Stimulated activated naive CD8-positive, alpha-beta T cell treated with anti-CD3 and anti-CD28 coated beads, Interleukin-15, Interleukin-2, amounts not matched to agents 100 U/mL and 50 U/mL, for 24 hours (primary cell): Measurements from ENCODE around the gene PPP2R2D.

Source experiments
- ATAC-seq: fragments of 150-1000 bp; cut with Tn5 transposase; one replicate; pipeline ENCODE4 v1.10.0; 2021
- DNase-seq: peaks from one replicate; pipeline ENCODE4 v3.0.0; 2021

PPP2R2D gene

DNA sequence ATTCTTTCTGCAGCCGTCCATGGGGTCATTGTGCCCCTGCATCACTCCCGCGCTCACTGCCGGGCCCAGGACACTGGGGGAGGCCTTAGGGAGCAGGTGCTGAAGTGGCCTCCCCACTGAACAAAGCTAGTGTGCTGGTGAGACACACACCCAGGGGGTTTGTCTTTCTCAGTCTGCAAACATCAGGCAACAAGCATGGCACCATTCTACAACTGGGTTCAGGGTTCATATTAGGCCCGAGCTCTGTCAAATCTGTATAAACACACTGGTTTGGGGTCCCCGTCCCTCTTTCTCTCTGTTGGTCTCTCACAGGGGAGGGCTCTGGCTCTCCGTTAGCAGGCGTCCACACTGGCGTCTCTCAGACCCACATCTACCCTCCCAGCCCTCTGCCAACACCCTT, 11.1 kb upstream of the PPP2R2D start:
- no peak for DNase-seq
- ATAC-seq: no peak

DNA sequence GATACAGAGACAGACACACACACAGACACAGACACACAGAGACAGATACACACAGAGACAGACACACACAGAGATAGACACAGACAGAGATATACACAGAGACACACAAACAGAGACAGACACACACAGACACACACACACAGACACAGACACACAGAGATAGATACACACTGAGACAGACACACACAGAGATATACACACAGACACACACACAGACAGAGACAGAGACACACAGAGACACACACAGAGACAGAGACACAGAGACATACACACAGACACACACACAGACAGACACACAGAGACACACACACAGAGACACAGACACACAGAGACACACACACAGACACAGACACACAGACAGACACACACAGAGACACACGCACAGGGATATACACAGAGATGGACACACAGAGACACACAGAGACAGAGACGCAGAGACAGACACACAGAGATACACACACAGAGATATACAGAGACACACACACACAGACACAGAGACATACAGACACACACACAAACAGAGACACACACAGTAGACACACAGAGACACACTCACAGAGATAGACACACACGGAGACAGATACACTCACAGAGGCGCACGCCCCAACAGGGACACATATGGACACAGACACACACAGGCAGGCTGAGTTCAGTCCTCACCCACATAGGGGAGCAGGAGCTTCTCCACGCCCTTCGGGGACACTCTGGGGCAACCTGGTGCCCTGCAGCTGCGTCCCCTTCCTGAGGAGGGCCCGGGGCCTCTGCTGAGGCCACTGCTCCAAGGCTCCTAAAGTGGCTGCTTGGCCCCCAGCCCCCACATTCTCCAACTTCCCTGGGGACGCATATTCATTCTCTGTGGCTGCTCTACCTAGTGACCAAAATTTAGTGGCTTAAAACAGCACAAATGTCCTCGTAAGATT, 10.3 kb upstream of the PPP2R2D start:
- no peak for ATAC-seq
- DNase-seq: no peak

GRCh38 chr10:131891196-131891928, 9.4 kb upstream of the PPP2R2D start:
- peak; percentile 23 for ATAC-seq
- no peak for DNase-seq

DNA sequence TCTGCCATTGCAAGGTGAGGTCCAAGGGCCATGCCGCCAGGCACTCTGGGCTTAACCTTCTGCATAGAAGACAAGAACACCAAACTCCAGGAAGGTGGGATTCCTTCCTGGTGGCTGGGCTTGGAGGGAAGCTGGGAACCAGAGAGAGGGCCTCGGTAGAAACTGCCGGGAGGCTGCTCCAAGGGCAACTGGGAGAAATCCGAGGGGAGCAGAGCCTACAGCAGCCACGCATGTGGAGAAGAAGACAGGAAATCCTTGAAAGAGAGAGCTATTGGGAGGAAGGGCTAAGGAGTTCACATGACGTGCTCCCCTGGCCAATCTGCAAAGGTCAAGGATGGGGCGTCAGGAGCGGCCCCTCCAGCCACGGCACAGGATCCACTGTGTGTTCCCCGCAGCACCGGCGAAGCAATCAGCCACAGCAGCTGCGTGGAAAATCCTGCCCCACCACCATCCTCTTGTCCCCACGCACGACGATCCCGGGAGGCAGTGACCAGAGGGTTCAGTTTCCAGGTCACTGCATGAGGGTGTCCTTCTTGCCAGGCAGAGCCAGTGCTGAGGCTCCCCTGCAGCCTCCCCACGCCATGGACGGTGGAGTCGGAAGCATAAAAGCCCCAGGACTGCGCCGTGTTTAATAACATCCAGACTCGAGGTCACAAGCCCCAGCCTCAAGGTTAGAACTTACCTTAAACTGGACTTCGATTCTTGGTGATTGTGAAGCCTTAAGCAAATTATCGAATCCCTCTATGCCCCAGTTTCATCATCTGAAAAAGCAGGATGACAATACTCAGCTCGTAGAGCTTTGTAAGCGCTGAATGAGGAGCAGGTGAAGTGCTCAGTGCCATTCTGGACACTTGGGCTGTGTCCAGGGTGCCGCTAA, 8.6 kb upstream of the PPP2R2D start:
- DNase-seq: no peak
- ATAC-seq: no peak

DNA sequence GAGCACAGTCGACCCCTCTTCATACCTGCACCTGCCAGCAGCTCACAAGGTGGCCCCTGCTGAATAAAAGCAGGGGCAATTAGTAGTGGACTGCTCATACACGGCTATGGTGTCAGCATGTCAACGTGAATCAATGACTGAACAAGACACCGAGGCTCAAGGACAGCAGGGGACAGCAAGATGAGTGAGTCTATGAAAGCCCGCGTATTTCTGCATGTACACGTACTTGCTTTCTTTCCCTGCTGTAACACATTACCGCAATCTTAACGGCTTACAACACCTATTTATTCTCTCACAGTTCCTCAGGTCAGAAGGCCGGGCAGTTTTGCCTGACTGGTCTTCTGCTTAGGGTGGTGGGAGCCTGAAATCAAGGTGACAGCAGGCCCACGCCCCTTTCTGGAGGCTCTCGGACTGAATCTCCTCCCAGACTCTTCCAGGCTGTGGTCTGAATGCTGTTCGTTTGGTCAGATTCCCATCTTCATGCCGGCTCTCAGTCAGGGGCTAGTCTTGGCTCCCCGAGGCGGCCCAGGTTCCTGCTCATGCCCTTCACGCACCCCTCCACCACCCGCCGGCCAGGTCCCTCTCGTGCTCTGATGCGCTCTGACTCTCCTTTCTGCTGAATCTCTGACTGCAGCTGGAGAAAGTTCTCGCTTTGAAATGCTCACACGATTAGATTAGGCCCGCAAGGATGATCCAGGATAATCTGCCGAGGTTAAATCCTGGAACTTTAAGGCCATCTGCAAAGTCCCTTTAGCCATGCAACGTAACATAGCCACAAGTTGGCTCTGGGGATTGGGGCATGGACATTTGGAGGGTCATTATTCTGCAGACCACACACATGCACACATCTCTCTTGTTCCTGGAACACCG, 7.8 kb upstream of the PPP2R2D start:
- DNase-seq (no peak), ATAC-seq (no peak)

- DNase-seq: no peak
Observed at GRCh38 chr10:131895116-131895515, 5.7 kb upstream of the PPP2R2D start.

DNA sequence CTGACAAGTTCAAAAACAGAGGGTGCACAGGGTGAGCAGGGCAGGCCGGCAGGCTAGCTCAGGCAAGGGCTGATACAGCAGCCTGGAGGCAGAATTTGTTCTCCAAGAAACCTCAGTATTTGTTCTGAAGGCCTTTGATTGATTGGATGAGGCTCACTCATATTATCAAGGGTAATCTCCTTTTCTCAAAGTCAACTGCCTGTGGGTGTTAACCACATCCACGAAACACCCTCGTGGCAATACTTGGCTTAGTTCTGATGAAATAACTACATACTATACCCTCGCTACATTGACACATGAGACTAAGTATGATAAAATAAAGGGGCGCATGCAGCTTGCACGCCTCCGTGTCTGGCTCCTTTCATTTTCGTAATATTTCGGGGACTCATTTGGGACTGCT, 4.4 kb upstream of the PPP2R2D start:
- no peak for ATAC-seq
- DNase-seq: no peak

More at GRCh38 chr10:131895116-131895515, 5.7 kb upstream of the PPP2R2D start:
- no peak for ATAC-seq

- no peak for ATAC-seq
- no peak for DNase-seq
Observed at GRCh38 chr10:131897297-131897899, 3.4 kb upstream of the PPP2R2D start.

DNA sequence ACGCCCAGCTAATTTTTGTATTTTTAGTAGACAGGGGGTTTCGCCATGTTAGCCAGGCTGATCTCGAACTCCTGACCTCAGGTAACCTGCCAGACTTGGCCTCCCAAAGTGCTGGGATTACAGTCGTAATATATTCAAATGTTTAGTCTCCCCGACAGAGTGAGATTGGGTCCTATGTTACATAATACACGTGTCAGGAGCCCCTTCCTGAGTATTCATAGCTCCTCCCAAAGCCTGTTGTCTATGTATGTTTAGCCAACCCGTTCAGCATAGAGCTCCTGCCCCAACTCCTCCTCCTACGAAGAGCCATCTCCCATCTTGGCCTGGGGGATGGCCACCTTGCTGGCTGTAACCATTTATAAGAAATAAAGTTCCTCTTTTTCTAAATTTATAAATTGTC, 2.7 kb upstream of the PPP2R2D start:
- DNase-seq (no peak), ATAC-seq (no peak)

DNA sequence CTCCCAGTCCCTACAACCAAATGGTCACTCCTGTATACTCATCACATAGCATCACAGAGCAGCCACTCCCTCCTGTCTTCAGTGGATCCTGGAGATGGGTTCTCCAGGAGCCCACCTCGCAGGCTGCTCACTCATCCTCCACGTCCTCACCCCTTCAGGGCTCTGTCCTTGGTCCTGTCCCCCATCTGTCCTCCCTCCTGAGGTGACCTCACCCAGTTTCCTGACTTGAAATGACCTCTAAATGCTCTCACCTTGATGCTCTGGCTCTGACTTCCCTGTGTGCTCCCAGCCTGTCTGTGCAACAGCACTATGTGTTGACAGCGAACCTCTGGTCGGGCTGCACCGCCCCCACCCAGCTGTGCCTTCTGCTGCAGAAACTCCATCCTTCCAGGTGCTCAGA, 2.1 kb upstream of the PPP2R2D start:
- no peak for ATAC-seq
- DNase-seq: no peak

- ATAC-seq (no peak), DNase-seq (no peak)
Observed at GRCh38 chr10:131899116-131899690, 1.6 kb upstream of the PPP2R2D start.

- ATAC-seq (no peak), DNase-seq (no peak)
Observed at GRCh38 chr10:131899695-131900349, 986 bp upstream of the PPP2R2D start.

GRCh38 chr10:131901181-131901829, 497 bp downstream of the PPP2R2D start:
- ATAC-seq: peak; percentile 24
- DNase-seq: peak; percentile 59

DNA sequence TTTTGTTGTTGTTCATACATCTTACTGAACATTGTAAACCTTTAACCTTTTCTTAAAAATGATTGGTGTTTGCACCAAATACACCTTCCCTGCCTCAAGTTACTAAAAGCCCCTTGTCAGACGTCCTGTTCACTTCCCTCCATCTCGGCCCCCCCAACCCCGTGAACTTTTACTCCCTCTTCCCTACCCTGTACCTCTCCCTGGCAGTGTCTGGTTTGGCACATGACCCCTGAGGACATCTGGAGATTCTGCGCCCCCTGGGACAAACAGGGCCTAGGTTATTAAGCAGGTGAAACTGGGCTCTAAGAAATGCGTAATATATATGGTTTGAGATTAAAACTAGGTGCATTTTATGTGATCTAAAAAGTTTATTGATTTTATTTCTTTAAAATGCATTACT, 1.4 kb downstream of the PPP2R2D start:
- no peak for DNase-seq
- no peak for ATAC-seq

DNA sequence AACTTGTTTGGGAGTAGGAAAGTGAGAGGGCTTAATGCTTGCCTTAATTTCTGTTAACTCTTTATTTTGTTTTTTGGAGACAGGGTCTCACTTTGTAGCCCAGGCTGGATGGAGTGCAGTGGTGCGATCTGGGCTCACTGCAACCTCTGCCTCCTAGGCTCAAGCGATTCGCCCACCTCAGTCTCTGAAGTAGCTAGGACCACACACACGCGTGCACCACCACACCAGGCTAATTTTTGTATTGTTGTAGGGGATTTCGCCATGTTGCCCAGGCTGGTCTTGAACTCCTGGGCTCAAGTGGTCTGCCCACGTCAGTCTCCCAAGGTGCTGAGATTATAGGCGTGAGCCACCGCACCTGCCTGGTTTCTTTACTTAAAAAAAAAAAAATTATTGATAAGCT, 1.9 kb downstream of the PPP2R2D start:
- ATAC-seq (no peak), DNase-seq (no peak)

DNA sequence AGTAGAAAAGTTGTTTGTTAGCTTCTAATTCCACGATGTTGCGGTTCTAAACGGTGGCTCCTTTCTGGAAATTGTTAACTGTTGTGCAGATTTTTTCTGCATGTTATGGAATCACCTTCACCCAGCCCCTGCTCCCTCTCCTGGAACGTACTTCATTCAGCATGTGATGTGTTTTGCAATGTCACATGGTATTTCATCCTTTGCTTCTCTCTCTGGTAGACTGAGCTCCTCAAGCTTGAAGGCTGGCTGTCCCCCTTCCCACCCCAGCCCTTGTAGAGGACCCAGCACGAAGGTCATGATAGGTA, 4.4 kb downstream of the PPP2R2D start:
- ATAC-seq: no peak
- no peak for DNase-seq

DNA sequence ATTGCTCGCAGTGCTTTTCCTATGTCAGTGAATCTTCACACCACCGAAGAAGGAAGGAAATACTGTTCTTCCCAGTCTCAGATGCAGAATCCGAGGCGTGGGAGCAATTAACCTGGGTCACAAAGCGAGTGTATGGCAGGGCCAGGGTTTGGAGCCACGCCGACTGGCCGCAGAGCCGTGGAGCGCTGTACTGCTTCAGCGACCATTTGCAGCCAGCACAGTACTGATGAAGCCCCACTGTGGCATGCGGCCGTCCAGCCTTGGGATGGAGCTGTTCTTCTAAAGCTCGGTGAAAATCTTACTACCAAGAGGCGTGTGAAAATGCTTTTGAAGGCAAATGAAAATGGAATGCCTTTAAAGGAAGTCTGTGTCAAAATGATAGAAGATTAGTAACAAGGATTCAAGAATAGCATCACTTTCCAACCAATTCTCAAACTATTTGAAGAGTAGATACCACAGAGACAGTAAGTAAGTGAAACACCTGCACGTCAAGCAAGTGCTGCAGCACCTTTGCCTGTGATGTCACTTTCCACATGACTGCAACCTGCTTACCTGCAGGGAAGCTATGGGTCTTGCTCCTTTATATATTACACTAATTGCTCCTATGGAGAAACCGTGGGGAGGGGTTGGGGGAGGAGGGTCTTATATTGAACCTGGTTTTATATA, 4.9 kb downstream of the PPP2R2D start:
- ATAC-seq: no peak
- no peak for DNase-seq

DNA sequence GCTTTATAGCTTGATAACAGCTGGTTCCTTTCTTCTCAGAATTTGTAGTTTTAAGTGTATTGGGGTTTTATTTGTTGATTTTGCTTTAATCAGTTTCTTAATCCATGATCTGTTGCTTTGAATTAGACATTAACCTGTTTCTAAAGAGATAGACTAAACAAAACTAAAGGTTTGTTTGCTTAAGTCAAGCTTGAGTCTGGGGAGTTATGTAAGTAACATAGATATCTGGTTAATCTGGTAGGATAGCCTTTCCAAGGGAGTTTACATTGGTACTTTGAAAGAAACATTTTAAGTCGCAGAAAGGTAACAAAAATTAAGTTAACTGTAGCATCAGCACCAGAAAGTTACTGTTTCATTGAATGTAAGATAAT, 5.4 kb downstream of the PPP2R2D start:
- ATAC-seq (no peak), DNase-seq (no peak)

DNA sequence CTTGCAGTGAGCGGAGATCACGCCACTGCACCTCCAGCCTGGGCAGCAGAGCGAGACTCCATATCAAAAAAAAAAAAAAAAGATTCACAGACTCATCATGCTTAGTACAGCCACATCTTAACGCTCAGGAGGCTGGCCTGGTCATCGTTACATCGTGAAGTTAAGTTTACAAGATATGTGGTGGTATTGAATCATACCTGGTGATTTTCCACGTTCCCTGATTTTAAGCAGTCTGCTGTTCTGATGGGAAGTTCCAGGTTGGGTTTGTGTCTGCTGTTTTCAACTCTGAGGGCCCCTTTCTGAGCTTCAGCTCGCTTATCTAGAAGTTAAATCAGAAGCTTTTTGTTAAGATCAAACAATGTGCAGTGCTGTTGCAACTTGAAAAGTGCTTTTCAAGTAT, 6.9 kb downstream of the PPP2R2D start:
- no peak for DNase-seq
- peak; percentile 5 for ATAC-seq
